ENCODE results near the gene CPVL.

DNA sequence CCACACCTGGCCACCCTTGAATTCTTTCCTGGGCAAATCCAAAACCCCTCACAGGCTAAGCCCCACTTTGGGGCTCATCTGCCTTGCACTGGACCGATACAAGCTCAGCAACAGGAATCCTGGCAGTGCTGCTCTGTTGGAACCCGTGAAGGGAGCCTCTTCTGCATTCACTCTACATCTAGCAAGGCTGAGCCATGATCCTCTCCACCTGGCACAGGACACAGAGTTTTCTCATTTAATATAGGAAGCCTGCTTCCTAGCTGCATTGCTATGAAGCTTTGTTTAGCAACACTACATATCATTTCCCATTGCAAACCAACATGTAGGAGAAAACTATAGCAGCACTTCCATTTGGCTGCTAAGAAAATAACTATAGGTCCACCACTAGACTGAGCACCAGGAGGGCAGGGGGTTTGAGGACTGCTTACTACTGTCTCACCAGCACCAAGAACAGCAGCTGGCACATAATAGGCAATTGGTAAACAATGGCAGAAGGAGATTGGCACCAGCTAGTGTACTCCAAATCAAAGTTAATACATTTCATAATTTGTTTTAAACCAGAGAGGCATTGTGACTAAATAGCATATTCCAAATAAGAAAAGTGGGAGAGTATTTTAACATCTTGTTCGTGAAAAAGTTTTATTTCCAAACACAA lies 56.1 kb downstream of the CPVL start:
- TF ChIP-seq, protein P1, sequence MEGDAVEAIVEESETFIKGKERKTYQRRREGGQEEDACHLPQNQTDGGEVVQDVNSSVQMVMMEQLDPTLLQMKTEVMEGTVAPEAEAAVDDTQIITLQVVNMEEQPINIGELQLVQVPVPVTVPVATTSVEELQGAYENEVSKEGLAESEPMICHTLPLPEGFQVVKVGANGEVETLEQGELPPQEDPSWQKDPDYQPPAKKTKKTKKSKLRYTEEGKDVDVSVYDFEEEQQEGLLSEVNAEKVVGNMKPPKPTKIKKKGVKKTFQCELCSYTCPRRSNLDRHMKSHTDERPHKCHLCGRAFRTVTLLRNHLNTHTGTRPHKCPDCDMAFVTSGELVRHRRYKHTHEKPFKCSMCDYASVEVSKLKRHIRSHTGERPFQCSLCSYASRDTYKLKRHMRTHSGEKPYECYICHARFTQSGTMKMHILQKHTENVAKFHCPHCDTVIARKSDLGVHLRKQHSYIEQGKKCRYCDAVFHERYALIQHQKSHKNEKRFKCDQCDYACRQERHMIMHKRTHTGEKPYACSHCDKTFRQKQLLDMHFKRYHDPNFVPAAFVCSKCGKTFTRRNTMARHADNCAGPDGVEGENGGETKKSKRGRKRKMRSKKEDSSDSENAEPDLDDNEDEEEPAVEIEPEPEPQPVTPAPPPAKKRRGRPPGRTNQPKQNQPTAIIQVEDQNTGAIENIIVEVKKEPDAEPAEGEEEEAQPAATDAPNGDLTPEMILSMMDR (conservative IDR thresholded peaks at IDR 0.05): no peak
- TF ChIP-seq ZFX (IDR thresholded peaks at IDR 0.05): no peak

Data from C4-2B (cell line).